Activated gamma-delta T cell (primary cell): ENCODE data around the gene CMIP.
"Not testable (repeated sequence)": the region's sequence is repeated elsewhere in the genome, so short reads cannot be mapped to it uniquely, and the experiment has no call there.

Experiments used
- DNase-seq: peaks from one replicate; lab custom pipeline; 2025; lab: John Stamatoyannopoulos, UW

CMIP gene

GRCh38 chr16:81686391-81687130 is 242.0 kb downstream of the CMIP start:
- DNase-seq: no peak

DNA sequence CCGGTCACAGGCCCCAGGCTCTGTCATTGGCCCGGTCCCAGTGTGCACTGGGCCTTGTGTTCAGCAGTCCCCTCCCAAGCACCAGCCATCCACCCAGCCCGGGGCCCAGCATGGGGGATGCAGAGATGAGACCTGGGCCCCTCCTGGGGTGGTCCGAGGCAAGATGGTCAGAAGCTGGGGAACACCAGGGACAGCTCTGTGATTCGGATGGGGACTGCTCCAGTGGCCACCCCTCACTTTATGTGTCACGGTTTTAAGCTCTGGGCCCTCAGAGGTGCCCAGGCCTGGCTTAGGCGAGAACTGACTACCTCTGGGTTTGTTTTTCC is 242.5 kb downstream of the CMIP start:
- no peak for DNase-seq

GRCh38 chr16:81688182-81688581 is 243.6 kb downstream of the CMIP start:
- no peak for DNase-seq

DNA sequence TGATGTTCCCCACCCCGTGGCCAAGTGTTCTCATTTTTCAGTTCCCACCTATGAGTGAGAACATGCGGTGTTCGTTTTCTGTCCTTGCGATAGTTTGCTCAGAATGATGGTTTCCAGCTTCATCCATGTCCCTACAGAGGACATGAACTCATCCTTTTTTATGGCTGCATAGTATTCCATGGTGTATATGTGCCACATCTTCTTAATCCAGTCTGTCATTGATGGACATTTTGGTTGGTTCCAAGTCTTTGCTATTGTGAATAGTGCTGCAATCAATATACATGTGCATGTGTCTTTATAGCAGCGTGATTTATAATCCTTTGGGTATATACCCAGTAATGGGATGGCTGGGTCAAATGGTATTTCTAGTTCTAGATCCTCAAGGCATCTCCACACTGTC is 244.2 kb downstream of the CMIP start:
- not testable (repeated sequence) for DNase-seq

- DNase-seq: no peak
Observed at GRCh38 chr16:81692021-81692420, 247.4 kb downstream of the CMIP start.

GRCh38 chr16:81692571-81692970 is 248.0 kb downstream of the CMIP start:
- DNase-seq: no peak

DNA sequence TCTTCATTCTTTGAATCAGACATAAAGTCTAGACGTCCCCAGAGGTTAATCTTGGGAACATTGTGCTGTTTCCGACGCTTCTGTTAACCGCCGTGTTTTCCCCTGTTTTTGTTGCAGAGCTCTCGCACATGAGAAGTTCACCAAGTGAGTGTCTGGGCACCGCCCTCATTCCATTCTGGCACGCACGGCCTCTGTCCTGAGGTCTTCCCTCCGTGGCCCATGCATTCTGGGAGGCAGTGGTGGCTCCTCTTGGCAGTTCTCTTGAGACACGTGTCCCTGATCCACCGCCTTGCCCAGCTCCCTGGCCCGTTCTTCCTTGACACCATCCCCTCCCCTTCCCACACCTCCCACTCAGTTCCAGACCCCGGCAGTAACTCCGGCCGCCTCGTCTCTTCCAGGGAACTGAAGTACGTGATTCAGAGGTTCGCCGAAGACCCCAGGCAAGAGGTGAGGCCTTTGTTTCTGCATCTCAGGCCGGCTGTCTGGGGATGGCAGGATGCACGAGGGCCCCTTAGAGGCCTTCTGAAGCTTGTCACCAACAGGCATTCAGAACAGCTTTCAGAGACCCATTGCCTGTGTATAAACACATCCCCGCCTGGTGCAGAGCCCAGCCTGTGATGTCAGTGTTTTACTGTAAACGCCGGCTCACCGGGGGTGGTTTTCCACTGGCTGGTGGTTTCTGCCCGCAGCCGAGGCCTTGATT is 248.6 kb downstream of the CMIP start:
- no peak for DNase-seq

GRCh38 chr16:81693744-81694303 is 249.2 kb downstream of the CMIP start:
- DNase-seq: no peak

DNA sequence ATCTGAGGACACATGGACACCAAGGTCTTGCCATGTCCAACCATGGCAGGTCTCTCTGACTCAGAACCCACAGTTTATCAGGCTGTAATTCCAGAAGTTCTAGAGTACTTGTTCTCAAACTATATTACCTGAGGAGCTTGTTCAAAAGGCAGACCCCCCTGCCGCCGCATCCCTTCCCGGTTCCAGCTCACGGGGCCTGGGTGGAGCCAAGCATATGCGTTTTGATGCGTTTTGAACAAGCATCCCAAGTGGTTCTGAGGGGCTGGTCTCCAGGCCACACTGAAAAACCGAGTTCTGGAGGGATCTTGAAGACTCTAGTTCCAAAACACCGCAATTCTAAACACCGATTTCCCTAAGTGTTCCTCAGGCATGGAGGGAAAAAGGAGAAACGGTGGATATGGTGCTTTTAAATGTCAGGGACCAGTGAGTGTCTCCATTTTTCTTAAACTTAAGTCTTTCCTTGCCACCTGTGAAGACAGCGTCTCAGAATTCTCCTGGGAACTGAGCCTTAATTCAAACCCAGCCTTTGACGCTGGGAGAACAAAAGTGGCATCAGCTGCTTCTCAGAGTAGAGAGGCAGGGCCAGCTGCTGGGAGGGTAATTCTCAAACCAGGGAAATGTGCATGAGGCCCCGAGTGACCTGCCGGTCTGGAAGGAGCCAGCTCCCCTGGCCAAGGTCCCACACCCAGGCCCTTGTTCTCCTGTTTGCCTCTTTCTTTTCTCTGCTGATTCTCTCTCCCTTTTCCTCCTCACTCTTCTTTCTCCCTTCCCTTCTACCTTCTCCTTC is 250.1 kb downstream of the CMIP start:
- no peak for DNase-seq

- DNase-seq: no peak
Observed at GRCh38 chr16:81695321-81696165, 250.9 kb downstream of the CMIP start.

DNA sequence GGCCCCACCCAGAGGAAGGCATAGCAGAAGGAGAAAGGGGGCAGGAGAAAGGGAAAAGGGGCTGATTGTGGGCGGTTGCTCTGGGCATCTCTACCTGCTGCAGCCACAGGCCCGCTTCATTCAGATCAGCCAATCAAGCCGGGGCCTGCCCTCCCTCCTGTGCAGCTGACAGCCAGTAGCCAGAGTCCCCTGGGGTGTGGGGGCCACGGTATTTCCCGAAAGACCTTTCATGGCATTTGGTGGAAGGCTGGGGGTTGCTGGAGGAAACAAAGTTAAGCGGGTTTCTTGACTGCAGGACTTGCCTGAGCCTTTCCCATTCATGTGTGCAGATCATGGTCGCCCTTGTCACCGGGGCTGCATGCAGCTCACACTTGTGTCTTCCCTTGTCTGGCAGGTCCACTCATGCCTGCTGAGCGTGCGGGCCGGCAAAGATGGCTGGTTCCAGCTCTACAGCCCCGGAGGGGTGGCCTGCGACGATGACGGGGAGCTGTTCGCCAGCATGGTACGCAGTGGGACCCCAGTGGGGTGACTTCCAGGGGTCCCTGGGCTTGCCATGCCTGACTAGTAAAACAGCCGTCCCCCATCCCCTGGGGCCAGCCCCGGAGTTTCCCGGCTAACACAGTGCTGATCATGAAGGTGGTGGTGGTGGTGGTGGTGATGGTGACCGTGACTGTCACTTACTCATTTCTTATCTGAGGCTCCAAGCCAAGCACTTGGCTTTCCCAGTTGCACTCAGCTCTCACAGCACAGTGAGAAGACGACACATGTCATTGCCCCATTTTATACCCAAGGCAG is 251.8 kb downstream of the CMIP start:
- DNase-seq: no peak

GRCh38 chr16:81696961-81697615 is 252.5 kb downstream of the CMIP start:
- DNase-seq: no peak

GRCh38 chr16:81697616-81698309 is 253.2 kb downstream of the CMIP start:
- no peak for DNase-seq

DNA sequence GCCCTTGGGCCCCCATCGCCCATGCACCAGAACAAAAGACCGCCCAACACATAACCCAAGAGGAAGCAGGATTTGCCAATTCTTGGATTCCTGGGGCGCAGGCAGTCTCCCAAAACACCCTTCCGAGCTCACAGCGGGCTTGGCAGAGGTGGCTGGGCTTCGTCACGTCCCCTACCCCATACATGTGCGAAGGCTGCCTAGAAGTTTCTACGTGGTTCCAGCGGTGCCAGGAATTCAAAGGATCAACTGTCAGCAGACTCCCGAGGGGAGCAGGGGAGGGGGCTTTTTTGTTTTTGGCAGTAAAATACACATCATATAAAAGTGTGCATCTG is 253.7 kb downstream of the CMIP start:
- no peak for DNase-seq

DNA sequence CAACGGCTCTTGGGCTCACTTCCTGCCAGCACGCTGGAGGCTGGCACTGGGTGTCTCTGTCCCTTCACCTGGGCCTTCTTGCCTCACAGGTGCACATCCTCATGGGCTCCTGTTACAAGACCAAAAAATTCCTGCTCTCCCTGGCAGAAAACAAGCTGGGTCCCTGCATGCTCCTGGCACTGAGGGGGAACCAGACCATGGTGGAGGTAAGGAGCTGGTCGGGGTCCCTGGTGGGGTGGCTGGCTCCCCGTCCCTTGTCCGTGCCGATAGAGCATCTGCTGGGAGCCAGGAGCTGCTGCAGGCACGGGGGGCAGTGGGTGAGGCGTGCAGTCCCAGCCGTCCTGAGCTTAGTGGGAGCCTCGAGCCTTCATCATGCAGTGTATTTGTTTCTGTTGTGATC is 255.0 kb downstream of the CMIP start:
- DNase-seq: no peak

DNA sequence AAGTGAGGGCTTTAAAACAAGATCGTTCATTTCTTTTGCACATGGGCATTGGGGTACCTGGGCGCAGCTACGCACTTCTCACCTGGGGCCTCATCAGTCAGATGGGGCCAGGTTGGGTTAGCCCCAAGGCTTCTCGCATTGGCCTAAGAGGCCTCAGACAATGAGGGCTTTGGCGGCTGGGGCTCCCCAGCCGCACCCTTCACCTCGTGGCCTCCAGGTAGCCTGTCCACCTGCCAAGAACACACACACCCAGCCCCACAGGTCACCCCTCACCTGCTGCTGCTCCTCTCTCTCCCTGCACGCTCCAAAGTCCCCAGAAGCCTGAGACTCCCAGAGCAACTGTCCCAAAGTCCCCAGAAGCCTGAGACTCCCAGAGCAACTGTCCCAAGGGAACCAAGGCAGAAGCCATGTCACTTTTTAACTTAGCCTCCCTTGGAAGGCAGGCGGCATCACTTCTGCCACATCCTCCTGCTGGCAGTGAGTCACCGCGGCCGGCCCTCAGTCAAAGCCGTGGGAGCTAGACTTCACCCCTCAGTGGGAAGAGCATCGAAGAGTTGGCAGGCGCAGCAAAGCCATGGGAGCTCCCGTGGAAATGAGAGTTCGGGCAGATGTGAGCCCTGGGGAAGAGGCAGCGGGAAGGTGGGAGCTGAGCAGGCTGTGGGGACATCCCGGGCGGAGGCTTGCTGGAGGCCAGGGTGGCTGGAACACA is 255.6 kb downstream of the CMIP start:
- no peak for DNase-seq

GRCh38 chr16:81700780-81701165 is 256.2 kb downstream of the CMIP start:
- DNase-seq: no peak

GRCh38 chr16:81701296-81701970 is 256.8 kb downstream of the CMIP start:
- DNase-seq: no peak

GRCh38 chr16:81702506-81702905 is 257.9 kb downstream of the CMIP start:
- DNase-seq: no peak
